Thoracic aorta (tissue), 2 donors: Measurements from ENCODE around the gene CELF2. TPM values are rescaled to one million over a fixed set of nuclear protein-coding genes. Genes with fewer than 3 reads are reported as not detected.

Experiments used
- ATAC-seq: fragments of 150-250 bp; one replicate; pipeline ENCODE4 v1.8.0; 2017; ENCODE audit warnings: low read depth; ENCODE audit not compliant: insufficient number of reproducible peaks, low FRiP score
- DNase-seq: peaks from one replicate; pipeline ENCODE4 v3.0.0-alpha.2; 2020; ENCODE audit warnings: low spot score
- H3K27ac ChIP-seq, 2 donors: fragments of 200-600 bp; sonication (generic); 1 replicate in 1 of 2; 2 replicates in 1 of 2; pipeline ENCODE4 v1.5.1; 2016; ENCODE audit warnings: mild to moderate bottlenecking in 2 of 2, moderate library complexity in 2 of 2
- H3K27me3 ChIP-seq: fragments of 200-600 bp; sonication (generic); replicated peaks from 2 replicates; pipeline ENCODE4 v1.6.0; 2016; ENCODE audit warnings: mild to moderate bottlenecking; ENCODE audit not compliant: insufficient read depth
- H3K36me3 ChIP-seq: fragments of 200-600 bp; sonication (generic); one replicate; pipeline ENCODE4 v1.5.1; 2016
- H3K4me1 ChIP-seq, 2 donors: fragments of 200-600 bp; sonication (generic); 1 replicate in 1 of 2; 2 replicates in 1 of 2; pipeline versions ENCODE4 v1.5.1 to v1.6.0; 2016; ENCODE audit warnings: low read depth in 2 of 2, mild to moderate bottlenecking in 1 of 2; ENCODE audit not compliant: control insufficient read depth in 1 of 2
- H3K4me3 ChIP-seq: fragments of 200-600 bp; sonication (generic); 2 replicates; pipeline ENCODE4 v1.5.1; 2016; ENCODE audit warnings: mild to moderate bottlenecking
- H3K9me3 ChIP-seq: fragments of 200-600 bp; sonication (generic); 2 replicates; pipeline ENCODE4 v1.5.1; 2016
- CTCF ChIP-seq: fragments of 200-600 bp; sonication (generic); IDR thresholded peaks from one replicate; pipeline ENCODE4 v1.5.1; 2019; ENCODE audit warnings: antibody characterized with exemption
- total RNA-seq, 2 donors: library from RNA; depleted of rRNA; stranded (reverse); fragments of >200 nt; gene quantifications; one replicate each; pipeline versions ENCODE4 v1.1.0 to v1.2.3, GENCODE V29; 2016

CELF2 gene
- total RNA-seq, 2 donors from 2014 or later, result 69.0 to 73.5 TPM

GRCh38 chr10:11245981-11246590, 228.4 kb downstream of the CELF2 start:
- H3K9me3 ChIP-seq, result no peaks in the 10 kb centered on the region
- no peak overlapping the region for H3K4me3 ChIP-seq
- no peak for TF ChIP-seq CTCF
- DNase-seq, result no peak
- peaks cover 0 to 9% of the 10 kb centered on the region in 2 donors for H3K4me1 ChIP-seq
- H3K27ac ChIP-seq, result no peak overlapping the region
- H3K36me3 ChIP-seq, result no peaks in the 10 kb centered on the region
- no peak for ATAC-seq
- H3K27me3 ChIP-seq, result no peaks in the 10 kb centered on the region

- Histone ChIP-seq H3K4me1 (peaks cover 0 to 9% of the 10 kb centered on the region in 2 donors), H3K9me3 (no peaks in the 10 kb centered on the region), H3K27ac (no peak overlapping the region), H3K27me3 (no peaks in the 10 kb centered on the region), H3K36me3 (no peaks in the 10 kb centered on the region), H3K4me3 (no peak overlapping the region)
- TF ChIP-seq CTCF, result no peak
- no peak for ATAC-seq
- no peak for DNase-seq
These were observed 229.2 kb downstream of the CELF2 start for GRCh38 chr10:11246752-11247467.

- no peak for DNase-seq
- Histone ChIP-seq H3K4me1 (no peaks in the 10 kb centered on the region), H3K36me3 (no peaks in the 10 kb centered on the region), H3K27me3 (no peaks in the 10 kb centered on the region), H3K4me3 (no peak overlapping the region), H3K9me3 (no peaks in the 10 kb centered on the region), H3K27ac (no peak overlapping the region)
- ATAC-seq, result no peak
- TF ChIP-seq CTCF, result no peak
These were observed 231.6 kb downstream of the CELF2 start for GRCh38 chr10:11249152-11249807.

GRCh38 chr10:11249808-11250195, 232.1 kb downstream of the CELF2 start:
- no peak for TF ChIP-seq CTCF
- Histone ChIP-seq H3K4me3 (no peak overlapping the region), H3K27me3 (no peaks in the 10 kb centered on the region), H3K27ac (no peak overlapping the region), H3K36me3 (no peaks in the 10 kb centered on the region), H3K4me1 (no peaks in the 10 kb centered on the region), H3K9me3 (no peaks in the 10 kb centered on the region)
- ATAC-seq (no peak), DNase-seq (no peak)

- ATAC-seq, result no peak
- no peak overlapping the region for H3K27ac ChIP-seq
- no peaks in the 10 kb centered on the region for H3K4me1 ChIP-seq
- no peak for TF ChIP-seq CTCF
- no peaks in the 10 kb centered on the region for H3K9me3 ChIP-seq
- no peak for DNase-seq
- no peaks in the 10 kb centered on the region for H3K36me3 ChIP-seq
- no peaks in the 10 kb centered on the region for H3K27me3 ChIP-seq
- no peak overlapping the region for H3K4me3 ChIP-seq
These were observed 232.6 kb downstream of the CELF2 start for GRCh38 chr10:11250304-11250703.
